ENCODE results near the gene MSMP. TPM values are rescaled to one million over a fixed set of nuclear protein-coding genes. Genes with fewer than 3 reads are reported as not detected.

MSMP gene
- total RNA-seq, 1 donor from 2014 or later, result 142 TPM

- DNase-seq (ENCODE audit: low read depth in 2 of 2), result peak in 1 of 2 donors; percentile 86
Observed at GRCh38 chr9:35771534-35771933, 17.5 kb upstream of the MSMP start.

GRCh38 chr9:35771075-35771433 is 17.0 kb upstream of the MSMP start:
- no peak for DNase-seq (ENCODE audit: low read depth in 2 of 2)

GRCh38 chr9:35769763-35770162 is 15.7 kb upstream of the MSMP start:
- no peak for DNase-seq (ENCODE audit: low read depth in 2 of 2)

- DNase-seq (ENCODE audit: low read depth in 2 of 2), result no peak
Observed at GRCh38 chr9:35767458-35767857, 13.4 kb upstream of the MSMP start.

GRCh38 chr9:35766997-35767396 is 12.9 kb upstream of the MSMP start:
- DNase-seq (ENCODE audit: low read depth in 2 of 2), result no peak

GRCh38 chr9:35763803-35764202 is 9.7 kb upstream of the MSMP start:
- DNase-seq (ENCODE audit: low read depth in 2 of 2), result no peak

- no peak for DNase-seq (ENCODE audit: low read depth in 2 of 2)
Observed at GRCh38 chr9:35763181-35763580, 9.1 kb upstream of the MSMP start.

GRCh38 chr9:35760651-35761050 is 6.6 kb upstream of the MSMP start:
- peak in 1 of 2 donors; percentile 95 for DNase-seq (ENCODE audit: low read depth in 2 of 2)

GRCh38 chr9:35759795-35760194 is 5.7 kb upstream of the MSMP start:
- no peak for DNase-seq (ENCODE audit: low read depth in 2 of 2)

- peak in 1 of 2 donors; percentile 39 for DNase-seq (ENCODE audit: low read depth in 2 of 2)
Observed at GRCh38 chr9:35758475-35759050, 4.5 kb upstream of the MSMP start.

- DNase-seq (ENCODE audit: low read depth in 2 of 2), result no peak
Observed at GRCh38 chr9:35757892-35758275, 3.8 kb upstream of the MSMP start.

GRCh38 chr9:35757226-35757891 is 3.3 kb upstream of the MSMP start:
- peak in 1 of 2 donors; percentile 59 for DNase-seq (ENCODE audit: low read depth in 2 of 2)

- peak; percentile 74 to 92 for DNase-seq (ENCODE audit: low read depth in 2 of 2)
Observed at GRCh38 chr9:35756275-35757225, 2.5 kb upstream of the MSMP start.

GRCh38 chr9:35755071-35755470 is 995 bp upstream of the MSMP start:
- peak in 1 of 2 donors; percentile 51 for DNase-seq (ENCODE audit: low read depth in 2 of 2)

GRCh38 chr9:35753466-35753865 is 610 bp downstream of the MSMP start:
- peak; percentile 47 to 82 for DNase-seq (ENCODE audit: low read depth in 2 of 2)

GRCh38 chr9:35750256-35750531 is 3.9 kb downstream of the MSMP start:
- DNase-seq (ENCODE audit: low read depth in 2 of 2), result no peak

GRCh38 chr9:35749515-35750255 is 4.4 kb downstream of the MSMP start:
- DNase-seq (ENCODE audit: low read depth in 2 of 2), result peak; percentile 48 to 67

GRCh38 chr9:35748858-35749514 is 5.1 kb downstream of the MSMP start, which contains the start of the genes GBA2 and RGP1:
GBA2 (minus strand) TSS chr9:35749228; CDS start chr9:35748704, 524 bp downstream.
RGP1 (plus strand) TSS chr9:35749287; CDS start chr9:35749756, 469 bp downstream.
- peak; percentile 70 to 89 for DNase-seq (ENCODE audit: low read depth in 2 of 2)

- DNase-seq (ENCODE audit: low read depth in 2 of 2), result no peak
Observed at GRCh38 chr9:35748242-35748857, 5.7 kb downstream of the MSMP start.

GRCh38 chr9:35746583-35746982 is 7.5 kb downstream of the MSMP start:
- DNase-seq (ENCODE audit: low read depth in 2 of 2), result no peak

- no peak for DNase-seq (ENCODE audit: low read depth in 2 of 2)
Observed at GRCh38 chr9:35745569-35745968, 8.5 kb downstream of the MSMP start.
